OCI-LY1 (cell line): ENCODE data around the gene DCBLD2.

Experiments used
- CTCF ChIP-seq: fragments of 200-600 bp; sonication (generic), shearing (Covaris generic); IDR thresholded peaks from 2 replicates; pipeline ENCODE4 v1.5.1; 2017; ENCODE audit warnings: mild to moderate bottlenecking, antibody characterized with exemption, low read length, moderate library complexity, mixed read lengths
- EZH2 ChIP-seq: fragments of 200-600 bp; sonication (generic), shearing (Covaris generic); IDR thresholded peaks from 2 replicates; pipeline ENCODE4 v1.8.0; 2017; ENCODE audit warnings: borderline replicate concordance, mixed run types, mild to moderate bottlenecking, antibody characterized with exemption, low read length, moderate library complexity, mixed read lengths

- TF ChIP-seq CTCF (no peak), EZH2 (no peak)
These were observed 11.0 kb upstream of the DCBLD2 start for GRCh38 chr3:98912448-98912847.
